Lower leg skin (tissue), 3 donors: ENCODE results near the gene ZNF316.

Experiments used
- POLR2A ChIP-seq, 2 donors: fragments of 450-650 bp; IDR thresholded peaks; one replicate each; pipeline ENCODE4 v1.6.1; 2016 to 2017; ENCODE audit warnings: antibody characterized with exemption in 2 of 2, mild to moderate bottlenecking in 1 of 2, moderate library complexity in 1 of 2
- TF ChIP-seq, protein P1 (sequence below), 3 donors: fragments of 450-650 bp; IDR thresholded peaks; one replicate each; pipeline ENCODE4 v1.5.1; 2016; ENCODE audit warnings: antibody characterized with exemption in 3 of 3, mild to moderate bottlenecking in 3 of 3, moderate library complexity in 2 of 3

GRCh38 chr7:6647080-6647479, 10.0 kb downstream of the ZNF316 start:
- TF ChIP-seq POLR2A (IDR thresholded peaks at IDR 0.05) = no peak
- TF ChIP-seq, protein P1, sequence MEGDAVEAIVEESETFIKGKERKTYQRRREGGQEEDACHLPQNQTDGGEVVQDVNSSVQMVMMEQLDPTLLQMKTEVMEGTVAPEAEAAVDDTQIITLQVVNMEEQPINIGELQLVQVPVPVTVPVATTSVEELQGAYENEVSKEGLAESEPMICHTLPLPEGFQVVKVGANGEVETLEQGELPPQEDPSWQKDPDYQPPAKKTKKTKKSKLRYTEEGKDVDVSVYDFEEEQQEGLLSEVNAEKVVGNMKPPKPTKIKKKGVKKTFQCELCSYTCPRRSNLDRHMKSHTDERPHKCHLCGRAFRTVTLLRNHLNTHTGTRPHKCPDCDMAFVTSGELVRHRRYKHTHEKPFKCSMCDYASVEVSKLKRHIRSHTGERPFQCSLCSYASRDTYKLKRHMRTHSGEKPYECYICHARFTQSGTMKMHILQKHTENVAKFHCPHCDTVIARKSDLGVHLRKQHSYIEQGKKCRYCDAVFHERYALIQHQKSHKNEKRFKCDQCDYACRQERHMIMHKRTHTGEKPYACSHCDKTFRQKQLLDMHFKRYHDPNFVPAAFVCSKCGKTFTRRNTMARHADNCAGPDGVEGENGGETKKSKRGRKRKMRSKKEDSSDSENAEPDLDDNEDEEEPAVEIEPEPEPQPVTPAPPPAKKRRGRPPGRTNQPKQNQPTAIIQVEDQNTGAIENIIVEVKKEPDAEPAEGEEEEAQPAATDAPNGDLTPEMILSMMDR (IDR thresholded peaks at IDR 0.05) = no peak
